HEK293 (cell line): Measurements from ENCODE around the gene MRPL36.

Experiments used
- CTCF ChIA-PET: fragments of 350-600 bp; formaldehyde crosslinking; extraction: SDS; loops from one replicate; lab custom pipeline; 2021; ENCODE audit warnings: antibody characterized with exemption; lab: Yijun Ruan, JAX
- POLR2A ChIA-PET: fragments of 300-600 bp; formaldehyde crosslinking; extraction: SDS; loops from one replicate; lab custom pipeline; 2020; ENCODE audit warnings: antibody characterized with exemption, inconsistent platforms; lab: Yijun Ruan, JAX
- H3K27ac ChIP-seq: fragments of 200-500 bp; sonication (Bioruptor generic); 2 replicates; pipeline ENCODE4 v1.5.1; 2014; ENCODE audit warnings: low read depth, low read length, control low read depth, inconsistent platforms; ENCODE audit errors: extremely low read depth
- H3K36me3 ChIP-seq, 2 experiments: fragments of 200-500 bp in 1 of 2; sonication (Bioruptor generic) in 1 of 2; 1 replicate in 1 of 2; 2 replicates in 1 of 2; pipeline ENCODE4 v1.5.1; 2014 to 2017; ENCODE audit warnings: inconsistent platforms in 2 of 2, low read length in 2 of 2; ENCODE audit not compliant: control insufficient read depth in 2 of 2, insufficient read depth in 1 of 2
- H3K4me1 ChIP-seq: fragments of 200-500 bp; sonication (Bioruptor generic); 2 replicates; pipeline ENCODE4 v1.5.1; 2014; ENCODE audit warnings: mild to moderate bottlenecking, low read length, inconsistent platforms; ENCODE audit not compliant: control insufficient read depth, insufficient read depth
- H3K4me3 ChIP-seq: 2 replicates; pipeline ENCODE4 v1.5.1; 2011; ENCODE audit warnings: low read depth, mild to moderate bottlenecking, control low read depth, low read length, moderate library complexity
- H3K9me3 ChIP-seq: fragments of 200-500 bp; sonication (Bioruptor generic); 2 replicates; pipeline ENCODE4 v1.5.1; 2014; ENCODE audit warnings: low read depth, low read length, inconsistent platforms; ENCODE audit not compliant: control insufficient read depth, insufficient read depth
- BCL11A ChIP-seq: fragments of 450-650 bp; formaldehyde crosslinking; IDR thresholded peaks from 2 replicates; pipeline ENCODE4 v1.5.1; 2016; ENCODE audit warnings: low read depth, missing biosample characterization, missing genetic modification characterization
- GLI2 ChIP-seq: fragments of 450-650 bp; formaldehyde crosslinking; IDR thresholded peaks from 2 replicates; pipeline ENCODE4; 2017; ENCODE audit warnings: missing biosample characterization, missing genetic modification characterization, low read depth, borderline replicate concordance
- IKZF3 ChIP-seq: fragments of 450-650 bp; IDR thresholded peaks from 2 replicates; pipeline ENCODE4 v1.5.0; 2018; ENCODE audit warnings: missing biosample characterization, mild to moderate bottlenecking, missing genetic modification characterization, moderate library complexity
- KLF1 ChIP-seq: fragments of 450-650 bp; formaldehyde crosslinking; IDR thresholded peaks from 2 replicates; pipeline ENCODE4 v1.5.1; 2016; ENCODE audit warnings: missing biosample characterization, missing genetic modification characterization
- REPIN1 ChIP-seq: fragments of 450-650 bp; formaldehyde crosslinking; IDR thresholded peaks from 2 replicates; pipeline ENCODE4 v1.5.1; 2017; ENCODE audit warnings: missing biosample characterization, missing genetic modification characterization, low read depth
- SALL2 ChIP-seq: fragments of 450-650 bp; formaldehyde crosslinking; IDR thresholded peaks from 2 replicates; pipeline ENCODE4 v1.5.0; 2017; ENCODE audit warnings: missing biosample characterization, mild to moderate bottlenecking, missing genetic modification characterization, borderline replicate concordance
- SP2 ChIP-seq: fragments of 450-650 bp; formaldehyde crosslinking; IDR thresholded peaks from 2 replicates; pipeline ENCODE4 v1.5.1; 2016; ENCODE audit warnings: missing biosample characterization, missing genetic modification characterization
- YY1 ChIP-seq: fragments of 450-650 bp; formaldehyde crosslinking; IDR thresholded peaks from 2 replicates; pipeline ENCODE4 v1.5.1; 2018; ENCODE audit warnings: missing biosample characterization, missing genetic modification characterization
- ZNF146 ChIP-seq: fragments of 450-650 bp; formaldehyde crosslinking; IDR thresholded peaks from 2 replicates; pipeline ENCODE4 v1.5.1; 2016; ENCODE audit warnings: missing biosample characterization, missing genetic modification characterization
- ZNF155 ChIP-seq: fragments of 450-650 bp; formaldehyde crosslinking; IDR thresholded peaks from 2 replicates; pipeline ENCODE4 v1.5.1; 2016; ENCODE audit warnings: missing biosample characterization, missing genetic modification characterization
- ZNF175 ChIP-seq: fragments of 450-650 bp; formaldehyde crosslinking; IDR thresholded peaks from 2 replicates; pipeline ENCODE4 v1.5.1; 2016; ENCODE audit warnings: missing biosample characterization, missing genetic modification characterization
- ZNF214 ChIP-seq: fragments of 450-650 bp; formaldehyde crosslinking; IDR thresholded peaks from 2 replicates; pipeline ENCODE4 v1.5.1; 2017; ENCODE audit warnings: missing biosample characterization, mild to moderate bottlenecking, missing genetic modification characterization, borderline replicate concordance
- ZNF266 ChIP-seq: fragments of 450-650 bp; formaldehyde crosslinking; IDR thresholded peaks from 2 replicates; pipeline ENCODE4 v1.5.1; 2016; ENCODE audit warnings: missing biosample characterization, missing genetic modification characterization, low read depth
- ZNF341 ChIP-seq: fragments of 450-650 bp; formaldehyde crosslinking; IDR thresholded peaks from 2 replicates; pipeline ENCODE4; 2016; ENCODE audit warnings: low read depth, missing biosample characterization, missing genetic modification characterization
- ZNF501 ChIP-seq: fragments of 450-650 bp; formaldehyde crosslinking; IDR thresholded peaks from 2 replicates; pipeline ENCODE4 v1.5.1; 2016; ENCODE audit warnings: missing biosample characterization, missing genetic modification characterization
- ZNF514 ChIP-seq: fragments of 450-650 bp; formaldehyde crosslinking; IDR thresholded peaks from 2 replicates; pipeline ENCODE4 v1.5.1; 2016; ENCODE audit warnings: missing biosample characterization, missing genetic modification characterization
- ZNF610 ChIP-seq: fragments of 450-650 bp; formaldehyde crosslinking; IDR thresholded peaks from 2 replicates; pipeline ENCODE4 v1.5.1; 2016; ENCODE audit warnings: missing biosample characterization, missing genetic modification characterization, borderline replicate concordance
- ZNF792 ChIP-seq: fragments of 450-650 bp; formaldehyde crosslinking; IDR thresholded peaks from 2 replicates; pipeline ENCODE4 v1.5.1; 2016; ENCODE audit warnings: missing biosample characterization, missing genetic modification characterization
- ZSCAN16 ChIP-seq: fragments of 450-650 bp; formaldehyde crosslinking; IDR thresholded peaks from 2 replicates; pipeline ENCODE4 v1.5.1; 2016; ENCODE audit warnings: missing biosample characterization, missing genetic modification characterization
- TF ChIP-seq, protein P1 (sequence below): fragments of 450-650 bp; formaldehyde crosslinking; optimal IDR thresholded peaks from 2 replicates; pipeline ENCODE3; 2016; ENCODE audit warnings: missing biosample characterization, mild to moderate bottlenecking, missing genetic modification characterization
- TF ChIP-seq, protein P2 (sequence below): fragments of 450-650 bp; formaldehyde crosslinking; IDR thresholded peaks from 2 replicates; pipeline ENCODE4 v1.5.1; 2017; ENCODE audit warnings: missing biosample characterization, missing genetic modification characterization
- TF ChIP-seq, protein P3 (sequence below): fragments of 450-650 bp; formaldehyde crosslinking; conservative IDR thresholded peaks from 2 replicates; pipeline ENCODE4 v1.5.1; 2016; ENCODE audit warnings: low read depth, missing biosample characterization, missing genetic modification characterization
- TF ChIP-seq, protein P4 (sequence below): fragments of 450-650 bp; formaldehyde crosslinking; IDR thresholded peaks from 2 replicates; pipeline ENCODE4 v1.5.1; 2016; ENCODE audit warnings: missing biosample characterization, missing genetic modification characterization

MRPL36 gene

DNA sequence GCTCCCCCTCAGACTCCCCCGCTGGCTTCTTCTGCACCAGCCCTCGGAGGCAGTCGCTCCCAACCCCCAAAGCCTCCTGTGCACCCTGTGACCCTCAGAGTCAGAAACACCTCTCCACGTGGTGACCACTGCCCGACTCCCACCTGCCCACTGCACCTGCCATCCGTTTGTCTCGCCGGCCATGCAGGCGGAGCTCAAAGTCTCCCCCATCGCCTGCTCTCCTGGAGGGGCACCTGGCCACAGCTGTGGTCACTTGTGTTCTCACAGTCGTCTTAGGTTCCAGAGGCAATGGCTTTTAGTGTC is 38.2 kb downstream of the MRPL36 start (continued):
- TF ChIP-seq, protein P1, sequence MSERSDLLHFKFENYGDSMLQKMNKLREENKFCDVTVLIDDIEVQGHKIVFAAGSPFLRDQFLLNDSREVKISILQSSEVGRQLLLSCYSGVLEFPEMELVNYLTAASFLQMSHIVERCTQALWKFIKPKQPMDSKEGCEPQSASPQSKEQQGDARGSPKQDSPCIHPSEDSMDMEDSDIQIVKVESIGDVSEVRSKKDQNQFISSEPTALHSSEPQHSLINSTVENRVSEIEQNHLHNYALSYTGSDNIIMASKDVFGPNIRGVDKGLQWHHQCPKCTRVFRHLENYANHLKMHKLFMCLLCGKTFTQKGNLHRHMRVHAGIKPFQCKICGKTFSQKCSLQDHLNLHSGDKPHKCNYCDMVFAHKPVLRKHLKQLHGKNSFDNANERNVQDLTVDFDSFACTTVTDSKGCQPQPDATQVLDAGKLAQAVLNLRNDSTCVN = no peak
- TF ChIP-seq ZNF514 (tag by site-specific recombination) (no peak), ZNF610 (tag by site-specific recombination) (no peak)

DNA sequence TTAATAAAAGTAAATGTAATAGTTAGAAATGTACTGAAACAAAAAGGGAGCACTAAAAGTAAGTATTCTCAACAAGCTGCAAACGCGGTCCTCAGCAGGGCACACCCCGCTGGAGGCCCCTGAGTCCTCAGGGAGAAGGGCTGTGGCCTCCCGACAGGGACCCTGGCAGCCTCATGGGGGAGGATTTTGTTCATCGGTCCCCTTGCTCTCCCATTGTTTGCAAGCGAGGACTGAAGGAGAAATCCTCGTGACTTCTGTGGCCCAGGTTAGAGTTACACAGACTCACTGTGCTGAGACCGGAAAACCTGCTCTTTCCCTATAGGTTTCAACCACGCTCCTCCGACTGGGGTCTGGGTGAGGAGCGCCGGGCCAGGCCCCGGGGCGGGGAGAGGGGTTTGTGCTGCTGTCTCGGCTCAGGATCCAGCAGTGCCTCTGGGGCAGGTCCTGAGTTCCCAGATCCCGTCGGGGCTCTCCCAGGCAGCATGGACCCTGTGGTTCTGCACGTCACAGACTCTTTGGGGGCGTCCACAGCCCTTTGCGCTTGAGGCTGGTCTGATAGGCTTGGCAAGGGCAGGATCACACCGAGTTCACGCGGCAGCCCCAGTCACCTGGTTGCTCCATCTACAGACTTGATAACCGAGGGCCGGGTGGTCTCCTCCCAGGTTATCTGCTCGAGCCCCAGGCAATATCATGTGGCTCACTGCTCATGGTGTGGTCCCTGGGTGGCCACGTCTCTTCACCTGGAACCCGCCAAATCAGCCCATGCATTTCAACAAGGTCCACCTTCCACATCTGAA is 38.8 kb downstream of the MRPL36 start:
- ChIA-PET CTCF (no interaction called here), POLR2A (no interaction called here)
- H3K4me1 ChIP-seq = no peaks in the 10 kb centered on the region
- H3K9me3 ChIP-seq = no peaks in the 10 kb centered on the region
- no peaks in the 10 kb centered on the region for H3K36me3 ChIP-seq
- H3K27ac ChIP-seq = no peak overlapping the region
- TF ChIP-seq, protein P2, sequence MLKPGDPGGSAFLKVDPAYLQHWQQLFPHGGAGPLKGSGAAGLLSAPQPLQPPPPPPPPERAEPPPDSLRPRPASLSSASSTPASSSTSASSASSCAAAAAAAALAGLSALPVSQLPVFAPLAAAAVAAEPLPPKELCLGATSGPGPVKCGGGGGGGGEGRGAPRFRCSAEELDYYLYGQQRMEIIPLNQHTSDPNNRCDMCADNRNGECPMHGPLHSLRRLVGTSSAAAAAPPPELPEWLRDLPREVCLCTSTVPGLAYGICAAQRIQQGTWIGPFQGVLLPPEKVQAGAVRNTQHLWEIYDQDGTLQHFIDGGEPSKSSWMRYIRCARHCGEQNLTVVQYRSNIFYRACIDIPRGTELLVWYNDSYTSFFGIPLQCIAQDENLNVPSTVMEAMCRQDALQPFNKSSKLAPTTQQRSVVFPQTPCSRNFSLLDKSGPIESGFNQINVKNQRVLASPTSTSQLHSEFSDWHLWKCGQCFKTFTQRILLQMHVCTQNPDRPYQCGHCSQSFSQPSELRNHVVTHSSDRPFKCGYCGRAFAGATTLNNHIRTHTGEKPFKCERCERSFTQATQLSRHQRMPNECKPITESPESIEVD (tag by site-specific recombination) = no peak
- TF ChIP-seq, protein P3, sequence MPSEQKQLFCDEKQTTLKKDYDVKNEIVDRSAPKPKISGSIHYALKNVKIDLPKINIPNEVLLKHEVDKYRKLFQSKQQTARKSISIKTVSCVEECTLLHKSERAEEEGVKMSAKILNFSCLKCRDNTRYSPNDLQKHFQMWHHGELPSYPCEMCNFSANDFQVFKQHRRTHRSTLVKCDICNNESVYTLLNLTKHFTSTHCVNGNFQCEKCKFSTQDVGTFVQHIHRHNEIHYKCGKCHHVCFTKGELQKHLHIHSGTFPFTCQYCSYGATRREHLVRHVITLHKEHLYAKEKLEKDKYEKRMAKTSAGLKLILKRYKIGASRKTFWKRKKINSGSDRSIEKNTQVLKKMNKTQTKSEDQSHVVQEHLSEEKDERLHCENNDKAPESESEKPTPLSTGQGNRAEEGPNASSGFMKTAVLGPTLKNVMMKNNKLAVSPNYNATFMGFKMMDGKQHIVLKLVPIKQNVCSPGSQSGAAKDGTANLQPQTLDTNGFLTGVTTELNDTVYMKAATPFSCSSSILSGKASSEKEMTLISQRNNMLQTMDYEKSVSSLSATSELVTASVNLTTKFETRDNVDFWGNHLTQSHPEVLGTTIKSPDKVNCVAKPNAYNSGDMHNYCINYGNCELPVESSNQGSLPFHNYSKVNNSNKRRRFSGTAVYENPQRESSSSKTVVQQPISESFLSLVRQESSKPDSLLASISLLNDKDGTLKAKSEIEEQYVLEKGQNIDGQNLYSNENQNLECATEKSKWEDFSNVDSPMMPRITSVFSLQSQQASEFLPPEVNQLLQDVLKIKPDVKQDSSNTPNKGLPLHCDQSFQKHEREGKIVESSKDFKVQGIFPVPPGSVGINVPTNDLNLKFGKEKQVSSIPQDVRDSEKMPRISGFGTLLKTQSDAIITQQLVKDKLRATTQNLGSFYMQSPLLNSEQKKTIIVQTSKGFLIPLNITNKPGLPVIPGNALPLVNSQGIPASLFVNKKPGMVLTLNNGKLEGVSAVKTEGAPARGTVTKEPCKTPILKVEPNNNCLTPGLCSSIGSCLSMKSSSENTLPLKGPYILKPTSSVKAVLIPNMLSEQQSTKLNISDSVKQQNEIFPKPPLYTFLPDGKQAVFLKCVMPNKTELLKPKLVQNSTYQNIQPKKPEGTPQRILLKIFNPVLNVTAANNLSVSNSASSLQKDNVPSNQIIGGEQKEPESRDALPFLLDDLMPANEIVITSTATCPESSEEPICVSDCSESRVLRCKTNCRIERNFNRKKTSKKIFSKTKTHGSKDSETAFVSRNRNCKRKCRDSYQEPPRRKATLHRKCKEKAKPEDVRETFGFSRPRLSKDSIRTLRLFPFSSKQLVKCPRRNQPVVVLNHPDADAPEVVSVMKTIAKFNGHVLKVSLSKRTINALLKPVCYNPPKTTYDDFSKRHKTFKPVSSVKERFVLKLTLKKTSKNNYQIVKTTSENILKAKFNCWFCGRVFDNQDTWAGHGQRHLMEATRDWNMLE (tag by site-specific recombination) = no peak
- TF ChIP-seq ZNF341 (tag by site-specific recombination) (no peak), IKZF3 (tag by site-specific recombination) (no peak), SP2 (no peak), ZNF792 (tag by site-specific recombination) (no peak), ZNF501 (tag by site-specific recombination) (no peak), YY1 (no peak), ZNF266 (tag by site-specific recombination) (no peak), ZNF214 (no peak), ZNF146 (tag by site-specific recombination) (no peak), ZSCAN16 (no peak), REPIN1 (tag by site-specific recombination) (no peak), KLF1 (tag by site-specific recombination) (no peak)
- no peak overlapping the region for H3K4me3 ChIP-seq

DNA sequence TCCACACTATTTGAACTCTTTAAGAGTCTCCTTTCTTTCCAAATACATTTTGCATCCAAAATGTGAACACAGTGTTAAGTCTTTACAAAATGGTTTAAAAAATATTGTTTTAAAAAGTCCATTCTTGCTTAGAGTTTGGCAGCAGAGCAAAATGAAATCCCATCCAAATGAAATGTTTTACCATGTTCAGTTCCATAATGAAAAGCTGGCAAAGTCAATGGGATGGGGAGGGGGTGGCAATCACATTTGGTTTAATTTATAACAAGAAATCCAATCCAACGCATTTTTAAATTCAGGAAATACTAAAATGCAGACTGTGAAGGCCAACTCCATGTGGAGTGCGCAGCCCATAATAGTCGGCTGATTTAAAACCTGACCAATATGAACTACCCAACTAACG is 39.4 kb downstream of the MRPL36 start:
- Histone ChIP-seq H3K27ac (no peak overlapping the region), H3K9me3 (no peaks in the 10 kb centered on the region), H3K4me3 (no peak overlapping the region), H3K4me1 (no peaks in the 10 kb centered on the region), H3K36me3 (no peaks in the 10 kb centered on the region)
- ChIA-PET CTCF (no interaction called here), POLR2A (no interaction called here)
- TF ChIP-seq ZNF175 (tag by site-specific recombination) (no peak), SALL2 (tag by site-specific recombination) (no peak), GLI2 (no peak), BCL11A (tag by site-specific recombination) (no peak), ZNF155 (tag by site-specific recombination) (no peak)
- TF ChIP-seq, protein P4, sequence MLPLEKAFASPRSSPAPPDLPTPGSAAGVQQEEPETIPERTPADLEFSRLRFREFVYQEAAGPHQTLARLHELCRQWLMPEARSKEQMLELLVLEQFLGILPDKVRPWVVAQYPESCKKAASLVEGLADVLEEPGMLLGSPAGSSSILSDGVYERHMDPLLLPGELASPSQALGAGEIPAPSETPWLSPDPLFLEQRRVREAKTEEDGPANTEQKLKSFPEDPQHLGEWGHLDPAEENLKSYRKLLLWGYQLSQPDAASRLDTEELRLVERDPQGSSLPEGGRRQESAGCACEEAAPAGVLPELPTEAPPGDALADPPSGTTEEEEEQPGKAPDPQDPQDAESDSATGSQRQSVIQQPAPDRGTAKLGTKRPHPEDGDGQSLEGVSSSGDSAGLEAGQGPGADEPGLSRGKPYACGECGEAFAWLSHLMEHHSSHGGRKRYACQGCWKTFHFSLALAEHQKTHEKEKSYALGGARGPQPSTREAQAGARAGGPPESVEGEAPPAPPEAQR (tag by site-specific recombination) = no peak
